Measurements from ENCODE around the gene RASD2.

DNA sequence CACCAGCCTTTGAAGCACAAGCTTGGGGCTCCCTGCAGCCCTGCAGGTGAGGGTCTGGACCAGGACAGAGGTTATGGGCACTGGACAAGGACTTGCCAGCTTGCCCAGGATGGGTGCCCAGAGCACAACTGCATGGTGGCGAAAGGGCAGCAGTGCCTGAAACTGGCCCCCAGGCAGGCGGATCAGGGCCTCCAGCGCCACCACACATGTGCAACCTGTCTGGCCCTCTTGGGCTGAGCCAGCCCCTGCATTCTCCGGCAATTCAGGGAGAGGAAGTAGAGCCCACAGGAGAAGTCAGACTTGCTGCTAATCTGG, 57.7 kb downstream of the RASD2 start:
- TF ChIP-seq, protein P1, sequence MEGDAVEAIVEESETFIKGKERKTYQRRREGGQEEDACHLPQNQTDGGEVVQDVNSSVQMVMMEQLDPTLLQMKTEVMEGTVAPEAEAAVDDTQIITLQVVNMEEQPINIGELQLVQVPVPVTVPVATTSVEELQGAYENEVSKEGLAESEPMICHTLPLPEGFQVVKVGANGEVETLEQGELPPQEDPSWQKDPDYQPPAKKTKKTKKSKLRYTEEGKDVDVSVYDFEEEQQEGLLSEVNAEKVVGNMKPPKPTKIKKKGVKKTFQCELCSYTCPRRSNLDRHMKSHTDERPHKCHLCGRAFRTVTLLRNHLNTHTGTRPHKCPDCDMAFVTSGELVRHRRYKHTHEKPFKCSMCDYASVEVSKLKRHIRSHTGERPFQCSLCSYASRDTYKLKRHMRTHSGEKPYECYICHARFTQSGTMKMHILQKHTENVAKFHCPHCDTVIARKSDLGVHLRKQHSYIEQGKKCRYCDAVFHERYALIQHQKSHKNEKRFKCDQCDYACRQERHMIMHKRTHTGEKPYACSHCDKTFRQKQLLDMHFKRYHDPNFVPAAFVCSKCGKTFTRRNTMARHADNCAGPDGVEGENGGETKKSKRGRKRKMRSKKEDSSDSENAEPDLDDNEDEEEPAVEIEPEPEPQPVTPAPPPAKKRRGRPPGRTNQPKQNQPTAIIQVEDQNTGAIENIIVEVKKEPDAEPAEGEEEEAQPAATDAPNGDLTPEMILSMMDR (IDR thresholded peaks at IDR 0.05) = no peak
- no peak for TF ChIP-seq POLR2A (IDR thresholded peaks at IDR 0.05)
